ENCODE measurements around the gene NTPCR. TPM values are rescaled to one million over a fixed set of nuclear protein-coding genes. Genes with fewer than 3 reads are reported as not detected.

NTPCR gene
- total RNA-seq, 1 donor from 2014 or later: 41.6 TPM

DNA sequence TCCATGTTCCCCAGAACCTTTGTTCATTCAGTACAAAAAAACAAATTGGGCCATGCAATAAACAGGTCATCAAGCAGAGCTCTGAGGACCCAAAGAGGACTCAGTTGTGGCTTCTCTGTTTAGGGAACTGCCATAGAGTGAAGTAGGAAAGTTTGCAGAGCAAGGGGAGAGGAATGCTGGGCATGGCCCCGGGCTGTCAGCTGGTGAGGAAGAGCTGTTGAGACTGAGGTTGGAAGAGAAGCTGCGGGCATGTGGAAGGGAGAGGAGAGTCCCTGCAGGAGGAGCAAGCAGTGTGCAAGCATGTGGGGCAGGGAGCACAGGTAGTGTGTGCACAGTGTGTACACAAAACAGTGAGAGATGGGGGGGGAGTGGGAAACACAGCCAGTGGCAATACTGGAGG is 71.8 kb downstream of the NTPCR start:
- intact Hi-C loops (cut with DNase I): no loop called here
- no peaks in the 10 kb centered on the region for H3K4me1 ChIP-seq
- H3K36me3 ChIP-seq: no peaks in the 10 kb centered on the region
- no peaks in the 10 kb centered on the region for H3K9me3 ChIP-seq
- H3K27ac ChIP-seq: no peak overlapping the region
- H3K4me3 ChIP-seq: no peak overlapping the region
- H3K27me3 ChIP-seq: no peaks in the 10 kb centered on the region
- no peak for DNase-seq (ENCODE audit: low spot score in 2 of 2)
- no peak for TF ChIP-seq CTCF (IDR thresholded peaks at IDR 0.05)

- no peak for DNase-seq (ENCODE audit: low spot score in 2 of 2)
- no peak for TF ChIP-seq CTCF (IDR thresholded peaks at IDR 0.05)
- intact Hi-C loops (cut with DNase I): no loop called here
- no peak overlapping the region for H3K4me3 ChIP-seq
- H3K36me3 ChIP-seq: no peaks in the 10 kb centered on the region
- H3K4me1 ChIP-seq: no peaks in the 10 kb centered on the region
- no peaks in the 10 kb centered on the region for H3K9me3 ChIP-seq
- H3K27me3 ChIP-seq: no peaks in the 10 kb centered on the region
- H3K27ac ChIP-seq: no peak overlapping the region
Observed at GRCh38 chr1:233024199-233024598, 73.8 kb downstream of the NTPCR start.

DNA sequence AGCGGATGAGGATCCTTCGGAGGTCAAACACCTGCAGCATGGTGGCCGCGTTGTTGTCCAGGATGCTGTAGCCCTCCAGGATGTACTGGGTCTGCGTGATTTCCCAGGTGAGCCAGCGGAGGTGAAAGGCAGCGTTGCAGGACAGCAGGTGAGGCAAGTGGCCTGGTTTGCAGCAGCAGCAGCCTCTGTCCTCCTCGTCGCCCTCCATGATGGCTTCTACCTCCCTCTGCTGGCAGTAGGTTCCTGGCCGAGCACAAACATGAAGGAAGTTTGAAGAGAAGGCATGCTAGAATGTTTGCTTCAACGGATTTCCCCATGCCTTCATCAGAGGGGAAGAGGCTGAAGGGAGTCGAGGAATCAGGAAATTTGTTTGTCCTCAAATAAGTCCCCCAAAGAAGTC is 74.7 kb downstream of the NTPCR start:
- Histone ChIP-seq H3K4me1 (no peaks in the 10 kb centered on the region), H3K27ac (no peak overlapping the region), H3K4me3 (no peak overlapping the region), H3K9me3 (no peaks in the 10 kb centered on the region), H3K36me3 (no peaks in the 10 kb centered on the region), H3K27me3 (no peaks in the 10 kb centered on the region)
- no peak for TF ChIP-seq CTCF (IDR thresholded peaks at IDR 0.05)
- DNase-seq (ENCODE audit: low spot score in 2 of 2): no peak
- intact Hi-C loops (cut with DNase I): no loop called here

DNA sequence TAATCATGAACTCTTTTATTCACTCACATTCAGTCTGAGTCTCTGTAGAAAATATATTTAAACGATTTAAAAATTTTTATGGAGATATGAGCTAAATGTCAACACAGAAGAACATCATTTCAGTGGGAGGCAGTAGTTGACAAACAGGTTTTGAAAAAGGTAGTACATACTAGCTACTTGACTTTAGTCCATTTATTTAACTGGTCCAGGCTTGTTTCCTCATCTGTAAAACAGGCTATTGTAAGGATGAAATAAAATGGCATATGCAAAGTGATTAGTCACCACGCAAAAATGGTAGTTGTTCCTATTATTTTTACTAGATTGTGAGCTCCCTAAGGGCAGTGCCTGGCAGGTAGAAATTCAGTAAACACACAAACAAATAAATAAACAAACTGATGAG is 75.2 kb downstream of the NTPCR start:
- DNase-seq (ENCODE audit: low spot score in 2 of 2): no peak
- intact Hi-C loops (cut with DNase I): no loop called here
- Histone ChIP-seq H3K27me3 (no peaks in the 10 kb centered on the region), H3K9me3 (no peaks in the 10 kb centered on the region), H3K27ac (no peak overlapping the region), H3K4me1 (no peaks in the 10 kb centered on the region), H3K4me3 (no peak overlapping the region), H3K36me3 (no peaks in the 10 kb centered on the region)
- TF ChIP-seq CTCF (IDR thresholded peaks at IDR 0.05): no peak

- H3K4me3 ChIP-seq: no peak overlapping the region
Observed at GRCh38 chr1:233027046-233027445, 76.6 kb downstream of the NTPCR start.

More at GRCh38 chr1:233027046-233027445, 76.6 kb downstream of the NTPCR start:
- no peaks in the 10 kb centered on the region for H3K36me3 ChIP-seq
- H3K27me3 ChIP-seq: no peaks in the 10 kb centered on the region
- intact Hi-C loops (cut with DNase I): no loop called here
- no peaks in the 10 kb centered on the region for H3K9me3 ChIP-seq
- TF ChIP-seq CTCF (IDR thresholded peaks at IDR 0.05): no peak
- H3K27ac ChIP-seq: no peak overlapping the region
- no peak for DNase-seq (ENCODE audit: low spot score in 2 of 2)
- no peaks in the 10 kb centered on the region for H3K4me1 ChIP-seq

Data from ascending aorta (tissue), 2 donors.